GM10847 (cell line): Measurements from ENCODE around the gene PLCG2.

Experiments
- POLR2A ChIP-seq: IDR thresholded peaks from 2 replicates; pipeline ENCODE4 v1.6.1; 2011; ENCODE audit not compliant: insufficient read length; ENCODE audit errors: extremely low read depth

The PLCG2 gene

DNA sequence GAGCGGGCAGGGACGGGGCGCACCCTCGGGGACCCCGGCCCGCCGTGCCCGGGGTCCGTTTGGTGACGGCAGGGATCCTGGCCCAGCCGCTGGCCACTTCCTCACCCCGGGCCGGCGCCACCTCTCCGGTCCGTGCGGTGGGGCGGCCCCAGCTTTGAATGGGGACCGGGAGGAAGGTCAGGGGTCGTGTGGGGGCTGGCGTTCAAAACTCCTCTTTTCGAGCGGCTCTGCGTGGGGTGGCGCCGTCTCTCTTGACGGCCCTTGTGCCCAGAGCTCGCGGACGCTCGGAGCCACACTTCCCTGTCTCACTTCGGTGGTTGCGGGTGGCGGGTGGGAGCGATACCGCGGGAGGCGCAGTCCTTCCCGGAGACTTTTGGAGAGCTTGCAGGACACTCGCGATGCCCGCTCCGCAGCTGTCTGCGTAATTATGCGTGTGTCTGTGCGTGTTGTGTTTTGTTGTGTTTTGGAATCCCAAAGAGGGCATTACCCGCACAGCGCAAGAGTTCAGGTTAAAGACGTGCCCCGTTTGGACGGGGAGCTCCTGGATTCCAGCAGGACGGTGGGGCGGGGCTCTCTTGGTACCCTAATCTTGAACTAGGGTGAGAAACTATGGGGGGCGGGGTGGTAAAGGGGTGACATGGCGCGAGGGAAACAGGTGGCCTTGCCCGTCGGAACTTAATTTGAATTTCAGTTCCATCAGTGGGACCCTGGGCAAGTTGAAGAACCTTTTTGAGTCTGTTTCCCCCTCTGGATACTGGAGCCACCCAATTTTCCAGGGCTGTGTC, 637 bp downstream of the PLCG2 start:
- TF ChIP-seq POLR2A = no peak

DNA sequence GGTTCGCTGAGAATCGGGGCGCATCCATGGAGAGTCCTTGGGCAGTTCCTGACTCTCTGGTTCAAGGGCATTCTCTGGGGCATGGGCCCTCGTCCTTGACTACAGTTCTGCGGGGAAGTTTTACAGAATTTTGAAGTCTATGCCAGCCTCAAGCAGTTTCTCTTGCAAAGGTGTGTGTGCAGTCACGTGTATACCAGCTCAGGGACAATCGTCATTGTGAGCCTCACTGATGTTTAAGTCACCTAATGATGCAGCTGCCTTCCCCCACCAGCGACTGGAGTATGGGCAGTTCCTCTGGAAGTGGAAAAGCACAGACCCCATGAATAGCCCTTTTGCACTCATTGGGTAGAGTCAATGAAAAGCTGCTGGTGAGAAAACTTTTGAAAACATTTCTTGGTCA, 1.3 kb downstream of the PLCG2 start:
- TF ChIP-seq POLR2A = no peak

DNA sequence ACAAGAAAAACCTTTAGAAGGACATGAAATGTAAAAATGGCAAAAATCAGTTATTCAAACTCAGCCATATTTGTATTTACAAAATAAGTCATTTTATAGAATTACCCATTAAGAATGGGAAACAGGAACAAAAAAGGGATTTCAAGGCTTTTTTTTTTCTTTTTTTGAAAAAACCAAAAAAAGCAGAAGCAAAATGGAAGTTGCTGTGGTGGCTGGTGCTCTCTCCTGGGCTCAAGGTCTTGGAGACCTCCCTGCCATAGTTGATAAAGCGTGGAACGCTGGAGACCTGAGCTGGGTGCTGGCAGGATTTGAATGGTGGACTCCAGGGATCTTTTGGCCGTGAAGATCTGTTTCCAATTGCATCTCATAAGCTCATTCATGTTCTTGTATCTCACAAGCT, 3.1 kb downstream of the PLCG2 start:
- TF ChIP-seq POLR2A = no peak

DNA sequence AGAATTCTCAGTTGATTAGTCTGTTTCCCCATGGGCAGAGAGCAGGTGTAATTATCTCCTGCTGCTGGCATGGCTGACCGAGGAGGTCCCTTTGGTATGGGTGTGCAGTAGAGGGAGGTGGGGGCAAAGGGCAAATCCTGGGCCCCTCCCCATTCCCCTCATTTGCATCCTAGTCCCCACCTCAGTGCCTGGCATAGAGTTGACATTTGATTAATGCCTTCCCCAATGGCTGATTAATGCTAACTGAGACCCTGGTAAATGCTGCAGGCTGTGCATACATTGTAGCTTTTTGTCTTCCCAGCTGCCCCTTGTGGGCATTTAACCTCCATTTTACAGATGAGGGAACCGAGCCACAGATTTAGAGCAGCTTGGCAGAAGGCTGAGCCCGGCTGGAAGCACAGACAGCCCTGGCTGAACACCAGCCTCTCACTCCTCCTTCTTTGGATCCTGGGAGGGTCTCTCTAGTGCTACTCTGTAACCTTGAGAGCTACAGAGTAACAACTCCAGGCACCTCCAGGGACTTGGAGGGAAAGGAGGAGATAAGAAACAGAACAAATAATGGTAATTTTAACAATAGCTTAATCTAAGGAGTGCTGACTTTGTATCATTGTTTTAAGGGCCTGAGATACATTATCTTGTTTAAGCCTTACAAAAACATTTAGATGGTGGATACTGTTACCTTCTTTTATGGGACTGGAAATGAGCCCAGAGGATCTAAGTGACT, 5.1 kb downstream of the PLCG2 start:
- TF ChIP-seq POLR2A = no peak

DNA sequence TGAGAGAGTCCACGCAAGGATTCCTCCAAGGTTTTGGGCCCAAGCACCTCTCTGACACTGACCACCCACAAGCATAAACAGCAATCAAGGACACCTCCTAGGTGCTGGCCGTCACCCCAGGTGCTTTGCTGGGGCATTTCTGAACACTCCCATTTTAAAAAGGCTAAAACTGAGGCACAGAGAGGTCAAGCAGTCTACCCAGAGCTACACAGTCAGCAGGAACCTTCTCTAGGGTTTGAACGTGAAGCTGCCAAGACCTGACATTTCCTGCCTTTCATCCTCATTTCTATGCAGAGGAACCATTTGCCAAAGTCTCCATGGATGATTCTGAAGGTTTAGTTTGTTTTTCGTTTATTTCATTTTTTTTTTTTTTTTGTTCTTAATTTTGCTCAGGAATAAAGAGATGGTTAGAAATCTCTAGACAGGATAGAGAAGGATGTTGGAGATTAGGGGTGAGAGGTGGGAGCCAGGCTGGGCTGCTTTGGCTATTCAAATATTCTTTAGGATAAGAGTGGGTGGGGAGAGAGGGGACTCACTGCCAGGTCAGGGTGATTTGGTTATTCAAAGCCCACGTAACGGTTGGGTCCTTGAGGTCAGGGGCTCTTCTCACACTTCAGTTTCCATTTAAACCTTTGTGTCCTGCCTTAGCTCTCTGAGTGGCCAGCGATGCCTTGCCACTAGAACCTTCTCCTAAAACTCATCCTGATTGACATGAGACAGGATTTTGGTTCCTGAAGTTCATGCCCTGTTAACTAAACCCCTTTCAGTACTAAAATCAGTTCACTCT, 6.2 kb downstream of the PLCG2 start:
- no peak for TF ChIP-seq POLR2A

DNA sequence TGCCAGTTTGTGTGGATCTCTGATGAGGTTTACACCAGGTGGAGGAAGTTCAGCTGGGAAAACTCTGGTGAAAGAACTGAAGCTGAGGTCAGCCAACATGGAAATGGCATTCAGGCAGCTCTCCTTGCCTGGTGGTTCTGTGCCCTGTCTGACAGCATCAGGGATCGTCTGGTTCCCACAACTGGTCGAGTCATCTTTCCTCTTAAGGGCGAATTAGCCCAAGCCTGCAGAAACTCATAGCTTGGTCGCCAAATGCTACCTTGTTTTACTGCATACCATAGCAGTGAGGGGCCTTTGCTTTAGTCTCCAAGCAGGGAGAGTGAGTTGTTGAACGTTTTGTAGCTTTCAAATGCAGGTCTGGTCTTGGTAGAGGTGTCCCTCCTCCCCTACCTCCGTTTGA, 7.2 kb downstream of the PLCG2 start:
- TF ChIP-seq POLR2A = no peak

DNA sequence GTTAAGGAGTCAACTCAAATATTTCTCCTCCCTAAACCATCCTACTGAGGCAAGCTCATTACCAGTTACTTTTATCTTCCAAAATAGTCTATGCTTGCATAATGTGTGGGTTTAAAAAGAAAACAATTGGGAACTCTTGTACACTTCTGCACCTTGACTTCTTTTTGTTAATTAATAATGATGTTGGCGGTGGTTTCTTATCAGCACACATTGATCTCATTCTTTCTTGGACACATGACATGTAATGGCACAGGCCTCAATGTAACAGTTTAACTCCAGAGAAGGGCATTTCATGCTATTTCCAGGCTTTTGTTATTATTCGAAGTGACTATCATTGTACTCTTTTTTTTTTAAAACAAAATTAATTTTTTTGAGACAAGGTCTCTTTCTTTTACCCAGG, 7.8 kb downstream of the PLCG2 start:
- no peak for TF ChIP-seq POLR2A

DNA sequence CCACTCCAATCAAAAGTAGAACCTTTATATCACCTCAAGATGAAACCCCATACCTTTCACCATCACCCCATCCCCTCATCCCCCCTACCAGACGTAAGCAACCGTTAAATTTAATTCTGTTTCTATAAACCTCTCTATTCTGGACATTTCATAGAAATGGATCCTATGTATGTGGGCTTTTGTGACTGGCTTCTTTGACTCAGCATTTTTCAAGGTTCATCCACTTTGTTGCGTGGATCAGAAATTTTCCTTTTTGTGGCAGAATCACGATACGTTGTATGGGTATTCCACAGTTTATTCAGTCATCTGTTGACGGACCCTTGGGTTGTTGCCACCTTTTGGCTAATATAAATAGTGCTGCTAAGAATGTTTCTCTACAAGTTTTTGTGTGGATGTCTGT, 8.6 kb downstream of the PLCG2 start:
- no peak for TF ChIP-seq POLR2A

DNA sequence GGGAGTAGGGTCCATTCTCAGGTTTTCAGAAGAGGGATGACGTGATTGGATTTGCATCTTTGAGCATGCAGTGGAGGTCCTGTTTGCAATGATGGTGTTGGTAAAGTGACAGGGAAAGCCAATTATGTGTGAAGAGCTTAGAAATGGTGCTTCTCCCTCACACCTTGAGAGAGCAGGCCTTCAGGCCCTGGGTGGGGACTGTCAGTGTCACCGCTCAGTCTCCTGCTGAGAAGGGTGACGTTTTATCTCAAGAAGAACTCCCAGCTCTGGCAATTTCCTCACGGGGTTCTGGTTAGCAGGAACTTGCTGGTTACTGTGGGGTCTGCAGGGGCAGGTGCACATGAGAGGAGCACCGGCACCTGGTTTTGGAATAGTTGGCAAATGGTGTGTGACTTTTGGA, 11.2 kb downstream of the PLCG2 start:
- TF ChIP-seq POLR2A = no peak

DNA sequence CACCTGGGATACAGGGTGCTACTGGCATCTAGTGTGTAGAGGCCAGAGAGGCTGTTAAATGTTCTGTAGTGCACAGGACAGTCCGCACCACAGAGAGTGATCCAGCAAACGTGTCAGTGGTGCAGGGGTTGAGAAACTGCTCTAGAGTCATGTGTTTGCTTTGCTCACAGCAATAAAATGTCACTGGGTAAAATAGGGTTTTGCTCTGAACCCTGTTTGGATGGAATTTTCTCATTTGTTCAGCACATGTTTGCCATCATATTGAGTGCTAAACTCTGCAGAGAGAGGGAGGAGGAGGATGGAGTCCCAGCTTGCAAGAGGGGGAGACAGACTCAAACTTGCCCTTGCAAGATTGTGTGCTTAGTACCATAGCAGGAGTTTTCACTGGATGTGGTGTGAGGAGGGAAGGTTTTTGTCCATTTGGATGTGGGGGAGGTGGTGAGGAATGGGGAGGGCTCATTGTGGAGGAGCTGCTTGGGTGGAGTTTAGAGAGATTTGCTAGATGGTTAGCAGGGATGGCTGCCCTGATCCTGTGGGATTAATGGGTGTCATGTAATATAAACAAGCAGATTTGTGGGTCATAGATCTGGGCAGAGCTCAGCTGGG, 11.8 kb downstream of the PLCG2 start:
- TF ChIP-seq POLR2A = no peak

DNA sequence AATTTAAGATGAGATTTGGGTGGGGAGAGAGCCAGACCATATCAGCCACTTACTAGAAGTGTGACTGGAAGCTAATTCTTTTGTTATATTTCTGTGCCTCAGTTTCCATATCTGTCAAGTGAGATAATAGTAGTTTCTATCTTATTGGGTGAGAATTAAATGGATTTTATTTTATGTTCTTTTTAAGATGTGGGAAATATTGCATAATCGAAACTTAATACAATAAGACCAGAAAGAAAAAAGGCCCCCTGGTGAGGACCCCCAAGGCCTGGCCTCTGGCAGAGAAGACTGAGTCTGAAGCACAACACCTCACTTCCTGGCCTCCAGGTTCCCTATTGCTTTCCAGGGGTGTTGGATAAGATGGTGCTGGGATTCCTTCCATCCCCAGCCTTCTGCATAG, 13.7 kb downstream of the PLCG2 start:
- no peak for TF ChIP-seq POLR2A

DNA sequence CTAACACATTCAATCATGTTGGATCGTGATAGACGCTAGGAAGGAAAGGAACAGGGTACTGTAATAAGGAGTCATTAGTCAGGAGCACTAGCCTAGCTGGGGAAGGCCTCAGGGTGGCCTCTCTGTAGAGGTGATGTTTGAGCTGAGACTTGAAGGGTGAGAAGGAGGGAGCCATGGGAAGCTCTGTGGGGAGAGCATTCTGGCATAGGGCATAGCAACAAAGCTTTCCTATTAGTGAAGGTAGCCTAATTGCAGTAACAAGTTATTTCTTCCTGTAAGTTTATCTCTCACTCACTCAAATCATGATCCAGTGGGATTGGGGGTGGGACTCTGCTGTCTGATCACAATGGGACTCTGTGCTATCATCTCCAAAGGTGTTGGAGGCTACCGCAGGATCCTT, 16.1 kb downstream of the PLCG2 start:
- TF ChIP-seq POLR2A = no peak

DNA sequence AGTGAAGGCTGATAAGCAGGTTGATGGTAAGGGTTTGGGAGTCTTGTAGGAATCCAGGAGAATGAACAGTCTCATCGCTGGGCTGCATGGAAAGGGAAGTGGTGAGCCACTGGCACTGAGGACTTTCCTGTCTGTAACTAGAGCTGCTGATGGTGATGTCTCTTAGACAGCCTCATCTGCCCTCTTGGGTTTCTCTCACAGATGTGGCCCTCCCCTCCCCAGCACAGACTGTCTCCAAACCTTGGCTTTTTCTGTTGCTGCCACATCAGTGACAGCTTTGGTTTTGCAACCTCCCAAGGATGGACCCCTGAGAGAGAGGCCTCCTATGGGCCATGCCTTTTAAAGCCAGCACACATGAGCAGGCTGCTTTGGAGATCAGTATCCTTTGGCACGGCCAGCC, 16.9 kb downstream of the PLCG2 start:
- no peak for TF ChIP-seq POLR2A

DNA sequence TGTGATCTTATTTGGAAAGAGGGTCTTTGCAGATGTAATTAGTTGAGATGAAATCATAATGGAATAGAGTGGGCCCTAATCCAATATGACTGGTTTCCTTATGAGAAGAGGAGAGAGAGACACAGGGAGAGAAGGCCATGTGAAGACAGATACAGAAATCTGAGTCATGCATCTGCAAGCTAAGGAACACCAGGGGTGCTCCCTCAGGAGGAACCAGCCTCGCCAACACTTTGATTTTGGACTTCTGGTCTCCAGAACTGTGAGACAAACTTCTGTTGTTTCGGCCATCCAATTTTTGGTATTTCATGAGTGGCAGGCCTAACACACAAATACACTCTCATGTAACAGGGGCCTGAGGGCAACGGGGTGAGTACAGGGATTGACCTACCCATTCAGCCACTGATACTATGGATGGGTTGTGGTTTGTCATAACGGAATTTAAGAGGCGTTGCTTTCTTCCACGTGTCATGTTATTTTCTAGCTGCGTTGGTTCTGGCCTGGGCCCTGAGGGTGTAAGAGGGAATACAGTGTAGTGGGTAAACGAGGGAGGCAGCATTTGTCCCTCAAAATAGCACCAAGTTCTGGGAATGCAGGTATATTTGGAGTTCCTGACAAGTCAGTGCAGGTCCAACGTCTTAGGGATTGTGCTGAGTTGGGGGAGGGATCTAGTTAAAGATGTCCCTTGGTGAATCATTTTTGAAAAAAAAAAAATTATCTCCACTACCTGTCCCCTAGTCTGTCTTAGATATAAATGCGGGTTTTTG, 17.7 kb downstream of the PLCG2 start:
- no peak for TF ChIP-seq POLR2A

DNA sequence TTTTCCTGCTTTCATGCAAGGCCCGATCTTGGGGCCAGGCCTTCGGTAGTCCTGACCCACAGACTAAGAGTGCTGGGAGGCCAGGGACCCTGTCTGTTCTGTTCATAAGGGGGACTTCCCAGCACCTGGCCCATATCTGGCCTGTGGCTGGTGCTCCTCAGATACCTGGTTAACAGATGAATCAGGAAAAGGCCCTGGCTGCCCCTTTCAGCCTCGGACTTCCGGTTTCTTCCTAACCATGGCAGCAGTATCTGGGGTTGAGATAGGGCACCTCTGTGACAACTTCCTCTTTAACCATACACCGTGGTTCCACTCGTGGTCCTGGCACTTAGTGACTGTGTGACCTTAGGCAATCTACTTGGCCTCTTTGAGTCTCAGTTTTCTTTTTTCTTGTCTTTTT, 18.4 kb downstream of the PLCG2 start:
- TF ChIP-seq POLR2A = no peak
